Urinary bladder (tissue), 4 donors: Measurements from ENCODE around the gene C10orf90. TPM values are rescaled to one million over a fixed set of nuclear protein-coding genes. Genes with fewer than 3 reads are reported as not detected.
"Not testable (repeated sequence)": the region's sequence is repeated elsewhere in the genome, so short reads cannot be mapped to it uniquely, and the experiment has no call there.

Experiments
- DNase-seq: peaks from one replicate; pipeline ENCODE4 v3.0.0-alpha.2; 2015; ENCODE audit errors: extremely low spot score
- H3K27ac ChIP-seq: one replicate; pipeline ENCODE4 v1.5.1; 2013; ENCODE audit warnings: low read depth, mild to moderate bottlenecking, moderate library complexity
- H3K36me3 ChIP-seq: one replicate; pipeline ENCODE4 v1.6.1; 2013; ENCODE audit warnings: mild to moderate bottlenecking, moderate library complexity; ENCODE audit not compliant: insufficient read depth
- H3K4me1 ChIP-seq: one replicate; pipeline ENCODE4 v1.6.1; 2013; ENCODE audit warnings: mild to moderate bottlenecking, moderate library complexity; ENCODE audit not compliant: insufficient read depth
- H3K4me3 ChIP-seq: one replicate; pipeline ENCODE4 v1.5.1; 2013; ENCODE audit warnings: low read depth, low read length
- WGBS: extraction: QIAGEN DNeasy Blood & Tissue Kit; methylation state at CpG from one replicate; pipeline ENCODE4 v1.1.7; 2013; 5-methylcytosine and 5-hydroxymethylcytosine counted together
- polyA plus RNA-seq: library from polyadenylated mRNA; stranded (reverse); fragments of 200-250 nt; gene quantifications from one replicate; pipeline ENCODE4 v1.2.3, GENCODE V29; 2013
- total RNA-seq: library from RNA; depleted of rRNA; stranded (reverse); fragments of >200 nt; gene quantifications from one replicate; pipeline ENCODE4 v1.2.3, GENCODE V29; 2014
- donor health status: healthy with polysubstance abuse.
- donor health status: healthy.

Gene C10orf90
- total and polyA plus RNA-seq, 2 donors, result 0.85 TPM; not detected in 1

- H3K27ac ChIP-seq, result no peak overlapping the region
- H3K36me3 ChIP-seq, result no peaks in the 10 kb centered on the region
- H3K4me1 ChIP-seq, result no peaks in the 10 kb centered on the region
- H3K4me3 ChIP-seq, result no peak overlapping the region
- no peak for DNase-seq
- 86% methylated on average over 5 of the region's 5 CpGs for WGBS
Measured at GRCh38 chr10:126384269-126384873, 286.1 kb downstream of the C10orf90 start.

- no peak overlapping the region for H3K4me3 ChIP-seq
- DNase-seq, result no peak
- H3K27ac ChIP-seq, result no peak overlapping the region
- H3K36me3 ChIP-seq, result no peaks in the 10 kb centered on the region
- WGBS, result 88% methylated on average over 7 of the region's 7 CpGs
- H3K4me1 ChIP-seq, result no peaks in the 10 kb centered on the region
Measured at GRCh38 chr10:126380352-126381076, 290.0 kb downstream of the C10orf90 start.

- H3K27ac ChIP-seq, DNase-seq, H3K4me1 ChIP-seq, H3K36me3 ChIP-seq, H3K4me3 ChIP-seq: not testable (repeated sequence)
- WGBS, result 97% methylated on average over 3 of the region's 3 CpGs
Measured at GRCh38 chr10:126379166-126379565, 291.3 kb downstream of the C10orf90 start.

- Histone ChIP-seq H3K27ac (no peak overlapping the region), H3K4me1 (no peaks in the 10 kb centered on the region), H3K4me3 (no peak overlapping the region), H3K36me3 (no peaks in the 10 kb centered on the region)
- WGBS, result 93% methylated on average over 2 of the region's 2 CpGs
- no peak for DNase-seq
Measured at GRCh38 chr10:126376956-126377355, 293.5 kb downstream of the C10orf90 start.

DNA sequence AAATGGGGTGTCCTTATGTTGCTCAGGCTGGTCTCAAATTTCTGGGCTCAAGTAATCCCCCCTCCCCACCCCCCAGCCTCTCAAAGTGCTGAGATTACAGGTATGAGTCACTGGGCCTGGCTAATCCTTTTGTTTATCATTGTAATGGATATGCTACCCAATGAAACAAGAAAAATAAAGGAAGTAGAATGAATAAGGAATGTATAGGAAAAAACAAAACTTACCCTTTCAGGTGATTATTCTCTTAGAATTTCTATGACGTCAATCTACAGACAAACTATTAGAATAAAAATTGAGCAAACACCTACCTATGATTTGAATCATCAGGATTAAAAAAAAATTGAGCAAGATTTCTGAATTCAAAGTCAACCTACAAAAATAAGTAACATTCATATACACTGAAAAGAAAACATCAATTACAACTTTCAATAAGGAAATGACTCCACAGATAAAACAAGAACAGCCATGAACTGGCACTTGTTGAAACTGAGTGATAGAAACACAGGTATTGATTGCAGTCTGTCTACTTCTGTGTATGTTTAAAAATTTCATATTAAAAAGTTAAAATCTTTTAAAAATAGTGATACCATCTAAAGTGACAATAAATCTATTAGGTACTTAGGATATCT, 294.5 kb downstream of the C10orf90 start:
- Histone ChIP-seq H3K4me3 (no peak overlapping the region), H3K36me3 (no peaks in the 10 kb centered on the region), H3K4me1 (no peaks in the 10 kb centered on the region), H3K27ac (no peak overlapping the region)
- 98% methylated on average over 1 of the region's 1 CpG for WGBS
- no peak for DNase-seq

GRCh38 chr10:126375299-126375698, 295.2 kb downstream of the C10orf90 start:
- Histone ChIP-seq H3K4me3 (no peak overlapping the region), H3K36me3 (no peaks in the 10 kb centered on the region), H3K27ac (no peak overlapping the region), H3K4me1 (no peaks in the 10 kb centered on the region)
- DNase-seq, result no peak

Other genes with a start within 250 kb of the C10orf90 start
- gene DOCK1, start 234.7 kb upstream of the C10orf90 start, total RNA-seq, result 132 TPM
- gene DOCK1, start 234.7 kb upstream of the C10orf90 start, polyA plus RNA-seq, result 33.3 TPM